Activated CD4-positive, alpha-beta T cell treated with anti-CD3 and anti-CD28 coated beads for 1 hour (primary cell): ENCODE measurements around the gene MARK3.

ENCODE experiments used
- DNase-seq: peaks from one replicate; pipeline ENCODE4 v3.0.0-alpha.2; 2020

MARK3 gene

GRCh38 chr14:103540821-103541708, 155.8 kb downstream of the MARK3 start:
- DNase-seq, result no peak

- no peak for DNase-seq
Observed at GRCh38 chr14:103541709-103542604, 156.7 kb downstream of the MARK3 start.

GRCh38 chr14:103542605-103543088, 157.4 kb downstream of the MARK3 start:
- no peak for DNase-seq

GRCh38 chr14:103543140-103543539, 157.9 kb downstream of the MARK3 start:
- no peak for DNase-seq

GRCh38 chr14:103543721-103544387, 158.6 kb downstream of the MARK3 start:
- no peak for DNase-seq

- no peak for DNase-seq
Observed at GRCh38 chr14:103544388-103545218, 159.4 kb downstream of the MARK3 start.

GRCh38 chr14:103545219-103545914, 160.2 kb downstream of the MARK3 start:
- no peak for DNase-seq

- no peak for DNase-seq
Observed at GRCh38 chr14:103545915-103546651, 160.9 kb downstream of the MARK3 start.

- DNase-seq, result peak; percentile 63
Observed at GRCh38 chr14:103546652-103547454, 161.6 kb downstream of the MARK3 start.

GRCh38 chr14:103547455-103547940, 162.3 kb downstream of the MARK3 start:
- DNase-seq, result no peak

GRCh38 chr14:103547941-103548462, 162.8 kb downstream of the MARK3 start:
- DNase-seq, result no peak

- no peak for DNase-seq
Observed at GRCh38 chr14:103548463-103549351, 163.5 kb downstream of the MARK3 start.

GRCh38 chr14:103549361-103550311, 164.4 kb downstream of the MARK3 start:
- no peak for DNase-seq

GRCh38 chr14:103550451-103551337, 165.5 kb downstream of the MARK3 start:
- DNase-seq, result no peak

- DNase-seq, result no peak
Observed at GRCh38 chr14:103551338-103551762, 166.1 kb downstream of the MARK3 start.
